Activated T-cell treated with anti-CD3 and anti-CD28 coated beads, Interleukin-2, amount 50 U/mL, for 72 hours (primary cell): ENCODE results near the gene RARS2. TPM values are rescaled to one million over a fixed set of nuclear protein-coding genes. Genes with fewer than 3 reads are reported as not detected.

Experiments
- ATAC-seq, 2 donors: fragments of 150-1000 bp; cut with Tn5 transposase; replicated peaks in 1 of 2; 2 replicates each; pipeline ENCODE4 v1.10.0; 2021; ENCODE audit warnings: moderate library complexity in 2 of 2, mild to moderate bottlenecking in 1 of 2
- DNase-seq, 2 donors: peaks; one replicate each; pipeline ENCODE4 v3.0.0; 2021 to 2022; ENCODE audit warnings: mixed read lengths in 1 of 2
- H3K27ac Mint-ChIP-seq: one replicate; pipeline ENCODE4 v1.8.0; 2022; ENCODE audit warnings: mild to moderate bottlenecking, moderate library complexity, mixed read lengths
- H3K27me3 Mint-ChIP-seq: one replicate; pipeline ENCODE4 v1.8.0; 2022; ENCODE audit warnings: low read depth, mixed read lengths
- H3K36me3 Mint-ChIP-seq, 2 donors: one replicate each; pipeline ENCODE4 v1.8.0; 2022; ENCODE audit warnings: mixed read lengths in 2 of 2, mild to moderate bottlenecking in 1 of 2; ENCODE audit not compliant: insufficient read depth in 2 of 2
- H3K4me1 Mint-ChIP-seq: one replicate; pipeline ENCODE4 v1.8.0; 2022; ENCODE audit warnings: low read depth, mixed read lengths
- H3K4me3 Mint-ChIP-seq, 2 donors: one replicate each; pipeline ENCODE4 v1.8.0; 2022; ENCODE audit warnings: mild to moderate bottlenecking in 2 of 2, mixed read lengths in 2 of 2, moderate library complexity in 2 of 2
- H3K9me3 Mint-ChIP-seq, 2 donors: one replicate each; pipeline ENCODE4 v1.8.0; 2022; ENCODE audit warnings: mixed read lengths in 2 of 2
- total RNA-seq, 2 donors: library from RNA; stranded (reverse); gene quantifications; one replicate each; pipeline ENCODE4 v1.2.3, GENCODE V29; 2022

Gene RARS2
- total RNA-seq, 2 donors from 2014 or later, result 20.7 to 23.2 TPM

DNA sequence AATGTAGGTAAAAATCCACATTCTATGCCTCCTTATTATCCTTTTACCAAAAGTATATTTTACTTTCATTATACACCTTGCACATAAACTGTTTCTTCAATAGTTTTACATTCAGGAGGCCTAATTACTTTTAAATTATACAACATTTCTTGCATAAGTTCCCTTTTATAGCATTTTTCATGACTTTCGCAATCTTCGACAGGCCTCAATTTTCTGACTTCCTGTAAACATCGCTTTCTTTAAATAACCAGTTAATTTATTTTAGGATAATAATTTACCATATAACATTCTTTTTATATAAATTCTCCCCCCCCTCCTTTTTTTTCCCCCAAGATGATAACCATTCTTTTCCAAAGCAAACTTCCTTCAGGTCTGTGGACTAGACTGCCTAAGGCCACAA, 107.9 kb downstream of the RARS2 start:
- no peak for ATAC-seq
- H3K36me3 Mint-ChIP-seq, result peaks cover 3 to 11% of the 10 kb centered on the region in 2 donors
- H3K27ac Mint-ChIP-seq, result no peak overlapping the region
- peaks cover 20% of the 10 kb centered on the region for H3K4me1 Mint-ChIP-seq
- DNase-seq, result no peak
- no peaks in the 10 kb centered on the region for H3K27me3 Mint-ChIP-seq
- no peaks in the 10 kb centered on the region for H3K9me3 Mint-ChIP-seq
- H3K4me3 Mint-ChIP-seq, result no peak overlapping the region

DNA sequence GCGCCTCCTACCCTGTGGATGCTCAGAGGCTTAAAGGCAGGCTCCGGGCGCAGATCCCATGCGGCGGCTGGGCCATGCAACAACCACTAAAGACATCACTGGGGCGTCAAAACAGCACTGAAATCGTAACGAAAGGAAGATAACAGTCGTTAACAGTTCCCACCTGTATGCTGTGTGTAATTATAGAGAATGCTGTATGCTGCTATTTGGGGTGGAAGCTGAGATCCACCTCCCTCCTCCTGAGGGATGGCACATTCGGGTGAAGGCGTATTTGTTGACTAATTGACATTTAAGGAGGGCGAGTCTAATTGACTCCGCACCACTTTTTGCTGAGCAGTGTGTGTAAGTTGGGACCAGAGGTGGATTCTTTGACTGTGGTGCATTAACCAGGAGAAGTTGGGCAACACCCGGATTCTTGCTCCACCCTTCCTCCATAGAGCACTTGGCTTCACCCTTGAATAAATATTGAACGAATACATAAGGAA, 116.3 kb downstream of the RARS2 start:
- H3K4me1 Mint-ChIP-seq, result peaks cover 30% of the 10 kb centered on the region
- no peaks in the 10 kb centered on the region for H3K9me3 Mint-ChIP-seq
- peak overlapping the region; percentile 9 for H3K27ac Mint-ChIP-seq
- peak overlapping the region; percentile 96 to 98 for H3K4me3 Mint-ChIP-seq
- no peaks in the 10 kb centered on the region for H3K27me3 Mint-ChIP-seq
- peaks cover 0 to 6% of the 10 kb centered on the region in 2 donors for H3K36me3 Mint-ChIP-seq
- DNase-seq (no peak), ATAC-seq (peak in 1 of 2 donors; percentile 77)

DNA sequence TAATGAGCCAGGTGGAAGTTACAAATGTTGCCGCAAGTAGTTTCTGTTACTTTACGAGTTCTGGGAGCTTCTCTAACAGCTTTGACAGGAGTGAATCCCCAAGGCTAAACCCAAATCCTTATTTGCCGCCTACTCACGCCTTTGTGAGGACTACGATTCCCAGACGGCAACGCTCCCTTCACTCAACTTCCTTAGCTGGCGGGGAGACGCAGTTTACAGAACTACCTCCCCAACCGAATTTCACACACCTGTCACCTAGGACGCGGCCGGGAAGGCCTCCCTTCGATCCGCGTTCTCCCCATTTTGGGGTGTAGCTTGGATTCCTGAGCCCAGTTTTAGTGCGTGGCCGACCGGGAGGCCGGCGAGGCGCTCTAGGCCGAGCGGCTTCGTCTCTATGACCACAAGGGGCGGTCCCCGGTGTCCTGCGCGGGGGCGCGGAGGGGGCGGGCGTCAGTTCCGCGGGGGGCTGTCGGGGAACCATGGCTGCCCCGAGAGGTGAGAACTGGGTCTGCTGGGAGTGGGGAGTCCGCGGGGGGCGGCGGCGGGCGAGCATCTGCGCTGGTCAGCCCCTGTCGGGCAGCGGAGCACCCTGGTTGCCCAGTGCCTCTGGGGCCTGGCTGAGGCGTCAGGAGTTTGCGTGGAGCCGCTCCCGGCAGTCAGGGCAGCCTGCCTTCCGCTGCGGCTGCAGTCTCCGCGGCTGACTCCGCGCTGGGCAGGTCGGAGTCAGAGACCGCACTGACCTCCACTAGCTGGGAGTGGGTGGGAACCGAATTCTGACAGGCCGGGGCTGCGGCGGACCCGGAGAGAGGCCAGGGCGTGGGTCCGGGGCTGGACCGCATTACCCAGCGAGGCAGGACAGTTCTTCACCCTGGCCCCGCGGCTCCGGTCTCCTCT, 117.0 kb downstream of the RARS2 start, which contains the start of gene SLC35A1:
Gene SLC35A1, plus strand, starts transcription at position 450 of the 894 bp plus-strand sequence. Its CDS starts 30 bp downstream, at position 480.
- Mint-ChIP-seq H3K36me3 (peaks cover 0 to under 1% of the 10 kb centered on the region in 2 donors), H3K27ac (peak within 1 kb of the TSS; percentile 97), H3K4me3 (peak within 1 kb of the TSS; percentile 96 to 98), H3K4me1 (peaks cover 30% of the 10 kb centered on the region), H3K27me3 (no peaks in the 10 kb centered on the region), H3K9me3 (no peaks in the 10 kb centered on the region)
- ATAC-seq, result peak; percentile 93
- peak; percentile 89 to 91 for DNase-seq

DNA sequence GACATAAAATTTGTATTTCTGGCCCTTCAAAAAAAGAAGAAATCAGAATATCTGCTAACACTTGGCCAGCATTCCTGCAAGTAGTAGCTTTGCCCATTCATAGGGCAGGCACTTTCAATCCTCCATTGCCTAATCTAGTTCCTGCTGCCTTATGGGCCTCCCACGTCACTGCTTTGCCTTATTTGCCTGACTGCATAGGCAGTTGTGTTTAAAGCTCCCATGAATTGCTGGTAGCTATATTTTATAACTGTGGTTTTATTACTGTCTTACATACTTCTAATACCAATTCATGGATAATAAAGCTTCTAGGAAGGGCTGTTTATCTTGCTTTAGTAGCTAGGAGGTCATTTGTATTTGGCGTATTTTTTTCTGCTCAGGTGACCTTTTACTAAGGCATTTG, 124.7 kb downstream of the RARS2 start:
- H3K4me3 Mint-ChIP-seq, result no peak overlapping the region
- no peaks in the 10 kb centered on the region for H3K4me1 Mint-ChIP-seq
- H3K27ac Mint-ChIP-seq, result no peak overlapping the region
- DNase-seq, result no peak
- H3K9me3 Mint-ChIP-seq, result peaks cover 0 to 4% of the 10 kb centered on the region in 2 donors
- no peak for ATAC-seq
- peaks cover 29% of the 10 kb centered on the region for H3K27me3 Mint-ChIP-seq
- no peaks in the 10 kb centered on the region for H3K36me3 Mint-ChIP-seq

Other genes starting within 250 kb of the RARS2 start
- gene C6orf163, start 245.2 kb downstream of the RARS2 start, total RNA-seq, result 1 to 10 TPM; 2.0 to 2.7 TPM
- gene CFAP206, start 182.0 kb downstream of the RARS2 start, total RNA-seq, result not detected
- 10 to 100 TPM; 12.7 to 14.7 TPM for gene SLC35A1, start 117.0 kb downstream of the RARS2 start, total RNA-seq
- gene ORC3, start 148 bp upstream of the RARS2 start, total RNA-seq, result 10 to 100 TPM; 35.2 to 38.3 TPM
- 10 to 100 TPM; 64.5 to 71.0 TPM for gene AKIRIN2, start 112.2 kb upstream of the RARS2 start, total RNA-seq